Right hindlimb (tissue), 1 donor: ENCODE data around the gene LTV1.
"Not testable (repeated sequence)": the region's sequence is repeated elsewhere in the genome, so short reads cannot be mapped to it uniquely, and the experiment has no call there.

Source experiments
- DNase-seq: peaks from one replicate; pipeline ENCODE4 v3.0.0-alpha.2; 2018

LTV1 gene

GRCh38 chr6:143842902-143843676 lies at the start of gene LTV1:
Gene LTV1, plus strand, starts transcription at chr6:143843338. Its CDS starts 140 bp downstream, at chr6:143843478.
- peak; percentile 99 for DNase-seq

GRCh38 chr6:143796551-143796950 lies 46.6 kb upstream of the LTV1 start:
- not testable (repeated sequence) for DNase-seq

DNA sequence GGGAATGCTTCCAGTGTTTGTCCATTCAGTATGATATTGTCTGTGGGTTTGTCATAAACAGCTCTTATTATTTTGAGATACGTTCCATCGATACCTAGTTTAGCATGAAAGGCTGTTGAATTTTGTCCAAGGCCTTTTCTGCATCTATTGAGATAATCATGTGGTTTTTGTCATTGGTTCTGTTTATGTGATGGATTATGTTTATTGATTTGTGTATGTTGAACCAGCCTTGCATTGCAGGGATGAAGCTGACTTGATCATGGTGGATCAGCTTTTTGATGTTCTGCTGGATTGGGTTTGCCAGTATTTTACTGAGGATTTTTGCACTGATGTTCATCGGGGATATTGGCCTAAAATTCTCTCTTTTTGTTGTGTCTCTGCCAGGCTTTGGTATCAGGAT lies 44.7 kb upstream of the LTV1 start:
- not testable (repeated sequence) for DNase-seq

DNA sequence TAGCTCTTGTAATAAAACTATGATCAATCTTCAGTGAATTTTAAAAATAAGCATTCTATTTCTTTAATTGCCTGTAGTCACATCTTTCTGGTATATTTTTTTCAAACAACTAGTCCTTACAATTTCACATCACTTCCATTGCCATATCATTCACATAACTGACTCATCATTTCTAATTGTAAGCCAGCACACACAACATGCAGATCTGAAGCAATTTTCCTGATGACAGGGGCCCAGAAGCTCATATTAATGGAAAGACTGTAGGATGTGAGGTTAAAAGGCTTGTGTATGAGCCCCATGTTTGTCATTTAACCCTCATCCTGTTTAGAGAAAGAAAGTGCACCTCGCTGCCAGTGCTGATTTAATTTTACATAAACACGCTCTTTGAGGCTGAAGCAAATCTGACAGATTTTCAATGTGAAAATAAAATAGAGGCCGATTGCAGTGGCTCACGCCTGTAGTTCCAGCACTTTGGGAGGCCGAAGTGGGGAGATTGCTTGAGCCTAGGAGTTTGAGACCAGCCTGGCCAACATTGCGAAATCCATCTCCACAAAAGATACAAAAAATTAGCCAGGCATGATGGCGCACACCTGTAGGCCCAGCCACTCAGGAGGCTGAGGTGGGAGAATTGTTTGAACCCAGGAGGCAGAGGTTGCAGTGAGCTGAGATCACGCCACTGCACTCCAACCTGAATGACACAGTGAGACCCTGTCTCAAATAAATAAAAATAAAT lies 40.1 kb upstream of the LTV1 start:
- no peak for DNase-seq

DNA sequence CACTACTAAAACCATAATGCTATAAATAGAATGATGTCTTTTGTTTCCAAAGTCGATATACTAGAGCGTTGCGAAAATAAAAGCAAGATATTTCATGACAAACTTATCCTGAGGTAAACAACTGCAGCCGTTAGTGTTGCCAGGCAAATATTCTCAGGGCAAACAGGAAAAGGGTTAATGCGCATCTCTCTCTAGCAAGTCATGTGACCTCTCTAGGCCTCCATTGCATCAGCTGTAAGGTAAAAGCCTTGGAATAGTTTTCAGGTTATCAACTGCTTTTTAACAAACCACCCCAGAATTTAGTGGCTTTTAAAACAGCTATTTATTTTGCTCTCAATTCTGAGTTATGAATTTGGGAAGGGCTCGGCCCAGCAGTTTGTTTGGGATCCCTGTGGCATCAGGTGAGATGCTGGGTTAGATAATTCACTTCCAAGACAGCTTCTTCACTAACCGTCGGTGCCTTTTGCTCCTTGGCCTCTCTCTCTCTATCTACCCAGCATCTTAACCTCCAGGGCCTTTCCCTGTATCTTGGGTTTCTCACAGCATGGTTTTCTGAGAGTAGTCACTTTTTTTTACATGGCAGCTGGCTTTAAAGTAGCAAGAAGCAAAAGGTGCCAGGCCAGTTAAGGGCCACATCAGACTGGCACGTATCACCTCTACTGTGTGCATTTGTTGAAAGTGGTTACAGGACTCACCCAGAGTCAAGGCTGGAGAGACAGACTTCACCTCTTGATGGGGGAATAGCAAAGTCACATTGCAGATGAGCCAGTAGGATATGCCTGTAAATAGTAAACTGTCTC lies 39.2 kb upstream of the LTV1 start:
- no peak for DNase-seq

DNA sequence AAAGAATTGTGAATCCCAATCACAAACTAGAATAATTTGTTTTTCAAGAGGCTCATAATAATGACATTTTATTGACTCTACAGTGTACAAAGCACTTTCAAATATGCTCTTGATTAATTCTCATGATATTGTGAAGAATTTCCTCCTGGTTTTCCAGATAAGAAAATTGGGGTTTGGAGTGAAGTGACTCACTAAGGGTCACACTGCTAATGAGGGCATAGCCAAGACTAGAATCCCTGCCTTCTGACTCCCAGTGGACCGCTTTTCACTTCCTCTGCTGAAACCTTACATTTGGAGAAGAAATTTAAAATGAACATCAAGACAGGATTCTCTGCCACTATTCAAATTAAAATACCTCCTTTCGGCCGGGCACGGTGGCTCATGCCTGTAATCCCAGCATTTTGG lies 38.3 kb upstream of the LTV1 start:
- DNase-seq = no peak

DNA sequence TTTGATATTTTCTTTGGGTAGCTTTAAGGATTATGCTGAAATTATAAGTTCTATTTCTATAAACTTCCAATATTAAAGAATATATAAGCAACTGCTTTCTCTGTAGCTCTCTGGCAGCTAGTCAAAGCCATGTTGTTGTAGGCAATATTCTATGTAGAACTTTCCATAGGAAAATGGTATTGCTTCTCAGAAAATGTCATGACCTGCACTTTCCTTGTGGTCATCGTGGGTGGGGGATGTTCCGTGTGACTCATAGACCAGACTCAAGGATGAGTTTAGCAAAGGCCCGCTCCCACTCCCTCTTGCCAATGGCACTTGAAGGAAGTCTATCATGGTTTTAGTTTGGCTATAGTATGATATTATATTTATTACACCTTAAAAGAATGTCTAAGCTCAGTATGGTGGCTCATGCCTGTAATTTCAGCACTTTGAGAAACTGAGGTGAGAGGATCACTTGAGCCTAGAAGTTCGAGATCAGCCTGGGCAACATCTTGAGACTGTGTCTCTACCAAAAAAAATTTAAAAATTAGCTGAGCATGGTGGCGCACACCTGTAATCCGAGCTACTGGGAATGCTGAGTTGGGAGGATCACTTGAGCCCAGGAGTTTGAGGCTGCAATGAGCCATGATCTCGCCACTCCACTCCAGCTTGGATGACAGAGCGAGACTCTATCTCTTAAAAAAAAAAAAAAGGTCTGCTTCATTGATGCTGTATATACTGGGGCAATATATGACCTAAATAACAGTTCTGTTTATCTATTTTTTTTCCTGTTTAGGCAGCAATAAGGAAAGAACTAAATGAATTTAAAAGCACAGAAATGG lies 36.6 kb upstream of the LTV1 start:
- DNase-seq = peak; percentile 65

GRCh38 chr6:143807103-143807772 lies 35.9 kb upstream of the LTV1 start:
- DNase-seq = no peak

GRCh38 chr6:143810745-143811144 lies 32.4 kb upstream of the LTV1 start:
- no peak for DNase-seq

DNA sequence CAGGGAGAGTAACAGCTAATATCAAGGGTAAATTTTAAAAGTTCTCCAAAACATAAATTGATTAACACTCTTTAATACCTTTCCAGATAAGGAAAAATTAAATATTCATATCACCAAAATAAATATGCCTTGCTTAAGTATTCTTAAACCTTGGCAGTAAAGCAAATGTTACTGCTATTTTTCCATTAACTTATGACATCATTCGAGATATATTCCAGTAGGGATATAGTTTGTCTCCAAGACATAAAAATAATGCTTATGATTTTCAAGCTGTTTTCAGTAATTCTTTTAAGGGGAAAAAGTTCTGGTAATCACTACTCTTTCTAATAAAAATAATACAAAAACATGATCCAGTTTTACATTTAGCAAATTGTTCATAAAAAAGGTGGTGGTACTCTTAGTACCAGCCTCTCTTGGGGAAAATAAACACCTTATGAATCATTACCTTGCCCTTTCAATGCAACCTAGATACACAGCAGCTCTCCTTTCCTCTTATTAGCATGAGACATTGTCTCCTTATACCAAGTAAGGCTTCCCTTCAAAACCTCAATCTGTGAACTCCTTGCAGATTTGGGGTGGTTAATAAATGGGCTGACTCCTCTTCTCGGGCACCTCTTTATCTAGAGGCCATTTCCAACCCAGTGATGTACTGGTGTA lies 31.5 kb upstream of the LTV1 start:
- no peak for DNase-seq

GRCh38 chr6:143817621-143818020 lies 25.5 kb upstream of the LTV1 start:
- no peak for DNase-seq

- no peak for DNase-seq
These were observed 21.8 kb upstream of the LTV1 start for GRCh38 chr6:143821359-143821758.

GRCh38 chr6:143822584-143823024 lies 20.5 kb upstream of the LTV1 start:
- DNase-seq = no peak

GRCh38 chr6:143823548-143823947 lies 19.6 kb upstream of the LTV1 start:
- no peak for DNase-seq

GRCh38 chr6:143828572-143828971 lies 14.6 kb upstream of the LTV1 start:
- no peak for DNase-seq

DNA sequence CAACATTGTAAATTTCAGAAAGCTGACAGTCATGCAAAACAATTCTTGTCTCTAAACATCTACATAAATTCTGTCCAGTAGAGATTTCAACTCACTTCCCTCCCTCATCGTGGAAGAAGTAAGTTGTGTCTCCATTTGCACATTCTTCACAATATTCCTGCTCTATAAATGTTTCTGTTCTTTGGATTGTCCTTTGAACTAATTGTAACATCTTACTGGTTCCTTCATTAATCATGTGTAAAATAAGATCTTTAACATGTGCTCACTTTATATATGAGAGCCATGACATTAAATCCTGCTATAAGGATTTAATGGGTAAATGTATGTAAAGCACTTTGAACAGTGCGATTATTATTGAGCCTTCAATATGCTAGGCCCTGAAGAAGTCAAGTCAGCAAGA lies 7.0 kb upstream of the LTV1 start:
- no peak for DNase-seq

DNA sequence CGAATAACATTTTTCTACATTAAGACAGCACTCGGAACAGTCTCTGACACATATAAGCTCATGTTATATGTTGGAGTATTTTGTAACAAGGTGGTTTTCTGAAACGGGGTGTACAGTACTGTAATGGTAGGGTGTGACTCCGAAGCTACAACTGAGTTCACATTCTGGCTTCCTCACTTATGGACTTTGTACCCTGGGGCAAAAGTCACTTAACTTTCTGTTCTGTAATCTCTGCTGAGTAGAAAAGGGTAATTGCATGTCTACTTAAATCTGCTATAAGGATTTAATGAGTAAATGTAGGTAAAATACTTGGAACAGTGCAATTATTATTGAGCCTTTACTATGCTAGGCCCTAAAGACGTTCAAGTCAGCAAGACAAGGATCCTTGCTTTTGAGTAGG lies 4.7 kb upstream of the LTV1 start:
- DNase-seq = no peak

- no peak for DNase-seq
These were observed 3.9 kb upstream of the LTV1 start for GRCh38 chr6:143839196-143839595.

- DNase-seq = no peak
These were observed 2.4 kb upstream of the LTV1 start for GRCh38 chr6:143840595-143841265.

DNA sequence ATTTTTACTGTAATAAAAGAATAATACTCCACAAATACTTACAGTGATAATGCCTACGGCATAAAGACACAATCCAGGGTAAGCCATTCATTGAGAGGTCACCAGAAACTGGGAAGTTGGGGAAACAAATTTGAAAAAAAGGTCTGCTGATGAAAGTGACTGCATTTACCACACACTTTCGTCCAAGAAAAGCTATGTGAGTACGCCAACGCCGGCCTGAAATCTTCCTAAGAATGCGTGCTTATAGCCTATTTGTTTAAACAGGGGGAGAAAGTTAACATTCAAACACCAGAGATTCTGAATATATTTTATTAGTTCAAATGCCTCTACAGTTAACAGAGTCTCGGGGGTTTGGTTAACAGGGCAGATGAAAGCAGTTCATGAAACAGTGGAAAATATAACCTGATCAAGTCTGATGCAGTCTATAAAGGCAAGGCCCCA lies 657 bp upstream of the LTV1 start:
- no peak for DNase-seq

GRCh38 chr6:143843677-143843999 lies 500 bp downstream of the LTV1 start:
- no peak for DNase-seq
